HG03039 (cell line): ENCODE measurements around the gene VDR.

Experiments used
- ATAC-seq: cut with Tn5 transposase; IDR thresholded peaks from one replicate; pipeline ENCODE4 v1.9.1; 2021; ENCODE audit warnings: mild to moderate bottlenecking, moderate library complexity; ENCODE audit not compliant: unreplicated experiment

VDR gene

GRCh38 chr12:47800582-47800981 is 104.2 kb downstream of the VDR start:
- ATAC-seq: no peak

- no peak for ATAC-seq
Observed at GRCh38 chr12:47799357-47799955, 105.3 kb downstream of the VDR start.

GRCh38 chr12:47798382-47798948 is 106.3 kb downstream of the VDR start:
- no peak for ATAC-seq

GRCh38 chr12:47797441-47797840 is 107.4 kb downstream of the VDR start:
- ATAC-seq: peak; percentile 53

GRCh38 chr12:47795814-47796411 is 108.9 kb downstream of the VDR start:
- ATAC-seq: no peak

GRCh38 chr12:47795121-47795813 is 109.5 kb downstream of the VDR start:
- ATAC-seq: no peak

GRCh38 chr12:47794679-47795078 is 110.1 kb downstream of the VDR start:
- ATAC-seq: no peak

GRCh38 chr12:47793015-47793681 is 111.6 kb downstream of the VDR start:
- no peak for ATAC-seq

GRCh38 chr12:47791874-47792273 is 112.9 kb downstream of the VDR start:
- no peak for ATAC-seq
